K562 (cell line): Measurements from ENCODE around the gene OTOA. TPM values are rescaled to one million over a fixed set of nuclear protein-coding genes. Genes with fewer than 3 reads are reported as not detected.

Experiments
- ATAC-seq: fragments of 200-7000 bp; cut with Tn5 transposase; 3 replicates; pipeline ENCODE4 v1.9.1; 2020; ENCODE audit warnings: moderate library complexity
- BruUV-seq: library from RNA; stranded (reverse); fragments of 400-500 nt; replicated peaks from 2 replicates; lab custom pipeline; 2021; lab: Mats Ljungman, UMichigan
- CTCF ChIA-PET: fragments of 300-600 bp; formaldehyde crosslinking; extraction: SDS; loops from one replicate; lab custom pipeline; 2021; ENCODE audit warnings: low intra/inter-chr PET ratio; lab: Yijun Ruan, JAX
- POLR2A ChIA-PET: fragments of 300-600, 350-650 bp; sonication (Branson Sonifier 250); formaldehyde crosslinking; extraction: SDS; loops from one replicate; lab custom pipeline; 2021; ENCODE audit warnings: antibody characterized with exemption, inconsistent platforms; lab: Yijun Ruan, JAX
- DNase-seq, 4 experiments: peaks; one replicate each; pipeline versions ENCODE4 v3.0.0 to v3.0.0-alpha.2; 2011 to 2018; ENCODE audit warnings: low spot score in 3 of 4, mixed read lengths in 3 of 4; ENCODE audit errors: extremely low read depth in 1 of 4
- FAIRE-seq: peaks from 2 replicates; lab custom pipeline; 2011; peaks lifted over from hg19 to GRCh38; lab: Jason Lieb, UNC
- H2AFZ ChIP-seq: 2 replicates; pipeline ENCODE4 v1.6.0; 2011; ENCODE audit warnings: low read depth, low read length, control low read depth, inconsistent platforms
- H3K27ac ChIP-seq: fragments of 200-600 bp; 3 replicates; pipeline ENCODE4 v1.8.0; 2011; ENCODE audit warnings: low read depth, mild to moderate bottlenecking, control low read depth, inconsistent platforms, low read length, moderate library complexity, mixed read lengths; ENCODE audit errors: extremely low read depth
- H3K27me3 ChIP-seq, 2 experiments: fragments of 300-600 bp in 1 of 2; 2 replicates in 1 of 2; 3 replicates in 1 of 2; pipeline versions ENCODE4 v1.6.0 to v1.8.0; 2011; ENCODE audit warnings: inconsistent platforms in 2 of 2, low read length in 2 of 2, mild to moderate bottlenecking in 1 of 2, mixed read lengths in 1 of 2, moderate library complexity in 1 of 2; ENCODE audit not compliant: control insufficient read depth in 2 of 2, insufficient read depth in 2 of 2
- H3K36me3 ChIP-seq: fragments of 300-600 bp; 3 replicates; pipeline ENCODE4 v1.8.0; 2011; ENCODE audit warnings: mild to moderate bottlenecking, low read length, inconsistent platforms; ENCODE audit not compliant: control insufficient read depth, insufficient read depth
- H3K4me1 ChIP-seq, 2 experiments: fragments of 200-600 bp in 1 of 2; replicated peaks in 1 of 2; 2 replicates in 1 of 2; 3 replicates in 1 of 2; pipeline versions ENCODE4 v1.5.1 to v1.8.0; 2011; ENCODE audit warnings: inconsistent platforms in 2 of 2, low read length in 2 of 2, mild to moderate bottlenecking in 1 of 2, mixed read lengths in 1 of 2, moderate library complexity in 1 of 2; ENCODE audit not compliant: control insufficient read depth in 2 of 2, insufficient read depth in 2 of 2
- H3K4me2 ChIP-seq: 2 replicates; pipeline ENCODE4 v1.6.1; 2011; ENCODE audit warnings: low read length, control low read depth, inconsistent platforms, mixed read lengths; ENCODE audit not compliant: insufficient read depth
- H3K4me3 ChIP-seq: fragments of 200-600 bp; sonication (generic), shearing (Covaris generic); 2 replicates; pipeline ENCODE4 v1.5.1; 2016; ENCODE audit warnings: control low read depth, inconsistent platforms
- H3K79me2 ChIP-seq: fragments of 200-600 bp; 3 replicates; pipeline ENCODE4 v1.8.0; 2011; ENCODE audit warnings: low read length, inconsistent platforms; ENCODE audit not compliant: control insufficient read depth, insufficient read depth
- H3K9ac ChIP-seq, 2 experiments: 2 replicates each; pipeline versions ENCODE4 v1.6.0 to v1.6.1; 2011; ENCODE audit warnings: low read depth in 2 of 2, low read length in 2 of 2, control low read depth in 1 of 2, inconsistent platforms in 1 of 2, mild to moderate bottlenecking in 1 of 2, mixed read lengths in 1 of 2; ENCODE audit not compliant: insufficient read depth in 1 of 2
- H3K9me1 ChIP-seq: one replicate; pipeline ENCODE4 v1.6.0; 2011; ENCODE audit warnings: inconsistent platforms, mild to moderate bottlenecking, low read length, moderate library complexity; ENCODE audit not compliant: control insufficient read depth, insufficient read depth
- H3K9me3 ChIP-seq: replicated peaks from 2 replicates; pipeline ENCODE4 v1.5.1; 2011; ENCODE audit warnings: low read depth, low read length, inconsistent platforms; ENCODE audit not compliant: control insufficient read depth, insufficient read depth
- H4K20me1 ChIP-seq: replicated peaks from 2 replicates; pipeline ENCODE4 v1.6.1; 2011; ENCODE audit warnings: low read length, inconsistent platforms, mixed read lengths; ENCODE audit not compliant: control insufficient read depth, insufficient read depth
- BHLHE40 ChIP-seq: IDR thresholded peaks from 2 replicates; pipeline ENCODE4 v1.6.1; 2011; ENCODE audit warnings: low read length, improper control_type of control experiment
- CREB5 ChIP-seq: fragments of 250-450 bp; sonication (Bioruptor Pico); IDR thresholded peaks from 2 replicates; pipeline ENCODE4 v1.5.0; 2020; ENCODE audit warnings: mild to moderate bottlenecking
- NFXL1 ChIP-seq: fragments of 450-650 bp; formaldehyde crosslinking; IDR thresholded peaks from 2 replicates; pipeline ENCODE4 v1.4.0; 2021; ENCODE audit warnings: mild to moderate bottlenecking
- ZNF639 ChIP-seq, 2 experiments: fragments of 200-800 bp in 1 of 2; sonication (Bioruptor generic) in 1 of 2; sonication (generic) in 1 of 2; formaldehyde crosslinking in 1 of 2; IDR thresholded peaks in 1 of 2; conservative IDR thresholded peaks in 1 of 2; 2 replicates each; pipeline versions ENCODE4 v1.5.0 to v1.6.1; 2016 to 2020; ENCODE audit warnings: missing compliant biosample characterization in 1 of 2, missing genetic modification characterization in 1 of 2, missing genetic modification reagents in 1 of 2
- WGBS: fragments of 100-300 bp; shearing (Covaris generic); methylation state at CpG from one replicate; pipeline ENCODE4 v1.1.6; 2016; ENCODE audit warnings: low coverage, mixed read lengths; ENCODE audit not compliant: insufficient coverage; ENCODE audit errors: missing lambda C conversion rate; 5-methylcytosine and 5-hydroxymethylcytosine counted together
- in situ Hi-C: fragments of 300-500 bp; cut with MboI; formaldehyde crosslinking; loops from 4 replicates; pipeline ENCODE4 v1.15.0; 2018; ENCODE audit warnings: inconsistent platforms, mixed read lengths
- intact Hi-C: fragments of 100-400 bp; cut with micrococcal nuclease; formaldehyde crosslinking; loops from 2 replicates; pipeline ENCODE4 v1.14.2; 2022
- polyA plus RNA-seq, 8 experiments: library from polyadenylated mRNA; depleted of rRNA in 4 of 8; stranded (reverse) in 5 of 8; unstranded in 3 of 8; fragments of >200 nt; fragmentation: Nextera tagmentation in 2 of 8; fragmentation: Illumina TruSeq in 1 of 8; extraction: Ambion mirVana in 2 of 8; extraction: Trizol in 1 of 8; gene quantifications; 2 replicates each; pipeline versions ENCODE4 v1.2.1 to v1.2.3, GENCODE V29; 2011 to 2014; ENCODE audit warnings: inconsistent platforms in 1 of 8, missing spikeins in 1 of 8
- total RNA-seq, 7 experiments: library from RNA; depleted of rRNA in 6 of 7; stranded (reverse); fragments of >200 nt in 6 of 7; fragmentation: Illumina TruSeq in 2 of 7; extraction: Trizol in 2 of 7; gene quantifications; 2 replicates each; pipeline versions ENCODE4 v1.2.1 to v1.2.3, GENCODE V29; 2011 to 2021; ENCODE audit warnings: low replicate concordance in 1 of 7
- TF ChIP-seq, protein P1 (sequence below): fragments of 450-650 bp; formaldehyde crosslinking; IDR thresholded peaks from 2 replicates; pipeline ENCODE4 v1.4.0; 2022; ENCODE audit warnings: mild to moderate bottlenecking, moderate library complexity
- TF ChIP-seq, protein P2 (sequence below): fragments of 450-650 bp; IDR thresholded peaks from 2 replicates; pipeline ENCODE4 v1.6.1; 2018; ENCODE audit not compliant: partially characterized antibody

Gene OTOA
- total and polyA plus RNA-seq, 9 of the 15 experiments (the other 6 are each of a cell fraction or from before 2014, with no cell fraction given) = 0.04 TPM; not detected in 8

GRCh38 chr16:21654881-21655280, 8.9 kb upstream of the OTOA start:
- 69% methylated on average over 2 of the region's 2 CpGs for WGBS
- no peaks in the 10 kb centered on the region for H3K27me3 ChIP-seq
- in situ Hi-C loops (loop anchor here (5.0 kb wide), 1 partner anchor 52 kb away; no protein-coding TSS in a partner anchor), intact Hi-C loops (loop anchor here (5.0 kb wide), 1 partner anchor 52 kb away; no protein-coding TSS in a partner anchor)
- TF ChIP-seq BHLHE40 (no peak), NFXL1 (CRISPR knock-in tag) (no peak), CREB5 (CRISPR knock-in tag) (no peak), ZNF639 (CRISPR knock-in tag; conservative IDR thresholded peaks at IDR 0.05 in 1 of 2, IDR thresholded peaks at IDR 0.05 in 1 of 2) (no peak)
- TF ChIP-seq, protein P1, sequence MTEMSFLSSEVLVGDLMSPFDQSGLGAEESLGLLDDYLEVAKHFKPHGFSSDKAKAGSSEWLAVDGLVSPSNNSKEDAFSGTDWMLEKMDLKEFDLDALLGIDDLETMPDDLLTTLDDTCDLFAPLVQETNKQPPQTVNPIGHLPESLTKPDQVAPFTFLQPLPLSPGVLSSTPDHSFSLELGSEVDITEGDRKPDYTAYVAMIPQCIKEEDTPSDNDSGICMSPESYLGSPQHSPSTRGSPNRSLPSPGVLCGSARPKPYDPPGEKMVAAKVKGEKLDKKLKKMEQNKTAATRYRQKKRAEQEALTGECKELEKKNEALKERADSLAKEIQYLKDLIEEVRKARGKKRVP (CRISPR knock-in tag) = no peak
- TF ChIP-seq, protein P2, sequence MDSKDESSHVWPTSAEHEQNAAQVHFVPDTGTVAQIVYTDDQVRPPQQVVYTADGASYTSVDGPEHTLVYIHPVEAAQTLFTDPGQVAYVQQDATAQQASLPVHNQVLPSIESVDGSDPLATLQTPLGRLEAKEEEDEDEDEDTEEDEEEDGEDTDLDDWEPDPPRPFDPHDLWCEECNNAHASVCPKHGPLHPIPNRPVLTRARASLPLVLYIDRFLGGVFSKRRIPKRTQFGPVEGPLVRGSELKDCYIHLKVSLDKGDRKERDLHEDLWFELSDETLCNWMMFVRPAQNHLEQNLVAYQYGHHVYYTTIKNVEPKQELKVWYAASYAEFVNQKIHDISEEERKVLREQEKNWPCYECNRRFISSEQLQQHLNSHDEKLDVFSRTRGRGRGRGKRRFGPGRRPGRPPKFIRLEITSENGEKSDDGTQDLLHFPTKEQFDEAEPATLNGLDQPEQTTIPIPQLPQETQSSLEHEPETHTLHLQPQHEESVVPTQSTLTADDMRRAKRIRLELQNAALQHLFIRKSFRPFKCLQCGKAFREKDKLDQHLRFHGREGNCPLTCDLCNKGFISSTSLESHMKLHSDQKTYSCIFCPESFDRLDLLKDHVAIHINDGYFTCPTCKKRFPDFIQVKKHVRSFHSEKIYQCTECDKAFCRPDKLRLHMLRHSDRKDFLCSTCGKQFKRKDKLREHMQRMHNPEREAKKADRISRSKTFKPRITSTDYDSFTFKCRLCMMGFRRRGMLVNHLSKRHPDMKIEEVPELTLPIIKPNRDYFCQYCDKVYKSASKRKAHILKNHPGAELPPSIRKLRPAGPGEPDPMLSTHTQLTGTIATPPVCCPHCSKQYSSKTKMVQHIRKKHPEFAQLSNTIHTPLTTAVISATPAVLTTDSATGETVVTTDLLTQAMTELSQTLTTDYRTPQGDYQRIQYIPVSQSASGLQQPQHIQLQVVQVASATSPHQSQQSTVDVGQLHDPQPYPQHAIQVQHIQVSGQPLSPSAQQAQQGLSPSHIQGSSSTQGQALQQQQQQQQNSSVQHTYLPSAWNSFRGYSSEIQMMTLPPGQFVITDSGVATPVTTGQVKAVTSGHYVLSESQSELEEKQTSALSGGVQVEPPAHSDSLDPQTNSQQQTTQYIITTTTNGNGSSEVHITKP = peak; percentile 10
- H3K9ac ChIP-seq = no peak overlapping the region
- peaks cover 17% of the 10 kb centered on the region; the same call in 2 of the 3 replicates for H3K36me3 ChIP-seq
- H3K4me2 ChIP-seq = no peak overlapping the region
- BruUV-seq = no TSS peak
- no peak overlapping the region for H3K4me3 ChIP-seq
- H3K9me1 ChIP-seq = no peaks in the 10 kb centered on the region
- no peak overlapping the region for H3K27ac ChIP-seq
- no peaks in the 10 kb centered on the region for H4K20me1 ChIP-seq
- FAIRE-seq (no peak), DNase-seq (no peak), ATAC-seq (no peak)
- no peaks in the 10 kb centered on the region for H3K4me1 ChIP-seq
- POLR2A ChIA-PET = no interaction called here
- CTCF ChIA-PET = no interaction called here
- H2AFZ ChIP-seq = no peak overlapping the region
- no peaks in the 10 kb centered on the region for H3K79me2 ChIP-seq
- no peaks in the 10 kb centered on the region for H3K9me3 ChIP-seq
